ENCODE results near the gene FAM117A.

FAM117A gene

DNA sequence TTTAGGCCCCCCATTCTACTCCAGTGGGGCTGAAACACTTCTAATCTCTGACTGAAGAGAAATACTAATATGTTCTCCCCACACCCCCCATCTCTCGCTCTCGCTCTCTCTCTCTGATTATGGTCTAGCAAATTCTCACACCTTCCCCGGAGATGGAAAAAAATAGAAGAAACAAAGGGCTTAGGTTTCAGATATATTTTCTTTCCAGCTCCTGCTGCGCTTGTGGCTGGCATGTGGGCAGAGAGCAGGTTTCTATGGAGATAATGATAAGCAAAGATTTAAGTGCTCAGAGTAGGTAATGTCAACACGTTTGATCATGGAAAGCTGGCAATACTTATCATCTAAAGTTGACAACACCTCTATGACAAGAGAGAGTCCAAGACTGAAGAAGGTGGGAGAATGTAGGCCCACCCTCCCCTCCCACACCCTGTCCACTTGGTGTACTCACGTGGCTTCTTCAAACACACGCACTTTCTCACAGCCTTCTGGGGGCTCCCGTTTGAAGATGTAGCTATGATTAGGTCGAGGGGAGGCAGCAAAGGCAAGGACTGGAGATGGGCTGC lies 48.1 kb downstream of the FAM117A start:
- FAIRE-seq: no peak
- no peak for DNase-seq (ENCODE audit: extremely low spot score, insufficient read length, low read depth)

- no peak for DNase-seq (ENCODE audit: extremely low spot score, insufficient read length, low read depth)
- FAIRE-seq: no peak
These were observed 48.7 kb downstream of the FAM117A start for GRCh38 chr17:49715216-49715615.

DNA sequence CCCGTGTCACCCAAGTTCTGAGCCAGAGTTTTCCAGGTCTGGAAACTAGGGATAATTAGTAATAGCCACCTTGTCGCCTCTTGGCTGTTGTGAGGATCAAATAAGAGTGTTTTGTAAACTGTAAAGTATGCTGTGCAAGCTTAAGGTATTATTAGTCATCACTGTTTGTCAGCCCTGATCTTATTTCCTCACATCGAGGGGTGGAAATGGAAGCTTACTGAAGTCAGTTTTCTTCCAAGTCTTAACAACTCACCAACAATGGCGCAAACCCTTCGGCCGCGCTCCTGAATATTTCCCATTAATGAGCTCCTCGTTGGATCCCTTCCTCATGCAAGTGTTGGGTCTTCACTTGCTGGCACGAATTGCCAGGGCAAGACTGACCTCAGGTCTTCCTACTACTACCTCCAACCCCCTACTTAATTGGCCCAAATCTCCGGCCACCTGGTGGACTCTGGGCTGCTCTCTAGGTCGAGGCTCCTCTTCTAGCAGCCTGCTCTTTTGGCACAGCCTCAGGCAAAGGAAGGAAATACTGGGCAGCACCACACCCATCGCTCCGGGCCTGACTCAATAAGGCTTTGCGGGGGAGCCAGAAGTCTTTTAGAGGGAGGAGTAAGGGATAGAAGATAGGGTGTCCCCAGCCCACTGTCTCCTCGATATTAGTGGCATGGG lies 55.3 kb downstream of the FAM117A start:
- FAIRE-seq (no peak), DNase-seq (ENCODE audit: extremely low spot score, insufficient read length, low read depth) (no peak)

DNA sequence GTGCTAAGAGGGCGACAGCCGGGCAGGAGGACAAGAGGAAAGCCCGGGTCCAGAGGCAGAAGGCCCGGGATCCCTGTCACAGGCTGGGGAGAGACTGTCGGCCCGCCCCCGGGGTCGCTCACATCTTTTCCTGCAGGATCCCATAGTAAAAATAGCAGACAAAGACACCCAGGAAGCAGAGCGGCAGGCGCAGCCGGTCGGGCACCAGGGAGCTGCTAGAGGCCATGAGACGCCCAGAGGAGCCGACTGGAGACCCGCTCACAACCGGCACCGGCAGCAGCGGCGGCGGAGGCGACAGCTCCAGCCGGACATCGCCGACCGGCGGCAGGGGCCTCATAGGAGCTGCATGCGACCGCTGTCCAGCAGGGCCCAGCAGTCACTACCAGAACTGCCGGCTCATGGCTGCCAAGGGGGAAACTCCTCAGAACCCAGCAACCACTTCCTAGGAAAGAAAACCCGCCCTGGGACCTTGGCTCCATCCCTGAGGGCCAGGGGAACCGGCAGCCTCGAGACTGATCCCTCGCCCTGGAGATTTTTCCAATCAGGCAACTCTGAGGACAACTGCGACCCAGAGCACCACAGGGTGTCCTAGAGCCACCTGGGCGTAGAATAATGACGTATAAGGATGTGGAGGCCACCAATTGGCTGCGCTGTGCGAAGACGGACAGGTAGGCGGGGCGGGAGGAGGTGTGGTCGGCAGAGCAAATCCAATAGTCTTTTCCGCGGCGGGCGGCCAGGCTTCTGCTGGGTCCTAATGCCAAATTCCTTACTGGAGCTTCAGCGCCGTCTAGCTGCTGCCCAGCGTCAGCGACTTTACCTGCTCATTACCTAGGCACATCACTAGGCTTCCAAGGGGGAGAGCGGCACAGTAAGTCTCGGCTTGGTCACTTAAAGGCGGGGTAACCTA lies 56.1 kb downstream of the FAM117A start, which contains the start of gene SLC35B1:
SLC35B1 (minus strand) TSS at position 357 of the 907 bp plus-strand sequence; CDS start at position 226, 131 bp downstream.
- peak; percentile 99 for DNase-seq (ENCODE audit: extremely low spot score, insufficient read length, low read depth)
- peak; percentile 97 for FAIRE-seq

- FAIRE-seq (no peak), DNase-seq (ENCODE audit: extremely low spot score, insufficient read length, low read depth) (no peak)
These were observed 56.7 kb downstream of the FAM117A start for GRCh38 chr17:49707246-49707607.

DNA sequence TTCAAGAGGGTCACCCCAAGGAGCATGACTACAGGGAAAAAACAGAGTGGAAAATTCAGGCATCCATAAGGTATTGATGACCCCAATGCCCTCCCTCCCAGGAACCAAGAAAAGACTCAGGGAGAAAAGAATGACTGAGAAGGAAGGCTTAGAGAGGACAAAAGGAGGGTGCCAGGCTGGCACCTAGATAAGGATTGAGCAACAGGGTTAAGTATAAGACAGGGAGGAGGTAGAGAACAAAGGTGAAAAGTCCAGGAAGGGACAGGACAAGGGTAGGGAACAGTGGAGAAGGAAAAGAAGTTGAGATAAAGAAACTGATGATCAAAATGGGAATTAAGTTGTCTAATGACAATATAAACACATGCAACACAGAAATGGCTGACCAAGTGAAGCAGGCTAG lies 58.7 kb downstream of the FAM117A start:
- DNase-seq (ENCODE audit: extremely low spot score, insufficient read length, low read depth) (no peak), FAIRE-seq (no peak)

DNA sequence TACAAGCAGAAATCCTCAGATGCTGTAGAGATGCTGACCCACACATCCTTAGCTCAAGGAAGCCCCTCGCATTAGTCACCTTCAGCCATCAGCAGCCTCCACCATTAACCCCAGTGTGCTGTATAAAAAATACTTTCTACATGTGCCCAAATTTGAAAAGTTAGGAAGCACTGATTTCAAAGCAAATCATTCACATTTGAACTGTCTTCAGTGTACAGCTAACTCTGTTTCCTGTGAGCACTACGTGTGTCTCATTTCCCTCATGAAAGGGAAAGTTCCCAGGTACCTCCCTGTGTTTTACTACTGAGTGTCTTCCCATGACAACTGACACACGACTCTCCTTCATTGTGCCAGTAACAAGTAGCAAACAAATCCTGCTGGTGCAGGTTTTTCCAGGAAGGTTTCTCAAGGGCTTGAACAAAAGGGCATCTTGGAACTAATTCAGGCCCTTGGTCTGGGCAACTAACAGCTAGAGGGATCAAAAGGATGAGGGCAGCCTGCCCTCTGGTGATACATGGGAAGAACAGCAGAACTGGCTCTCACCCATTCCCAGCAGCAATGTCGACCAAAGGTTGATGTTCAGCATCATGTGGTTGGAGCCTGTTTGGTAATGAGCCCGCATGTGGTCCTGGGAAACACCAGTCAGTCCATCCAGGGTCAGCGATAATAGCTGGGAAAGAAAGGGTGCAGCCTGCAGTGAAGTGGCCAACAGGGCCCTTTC lies 60.2 kb downstream of the FAM117A start:
- DNase-seq (ENCODE audit: extremely low spot score, insufficient read length, low read depth): no peak
- FAIRE-seq: no peak

DNA sequence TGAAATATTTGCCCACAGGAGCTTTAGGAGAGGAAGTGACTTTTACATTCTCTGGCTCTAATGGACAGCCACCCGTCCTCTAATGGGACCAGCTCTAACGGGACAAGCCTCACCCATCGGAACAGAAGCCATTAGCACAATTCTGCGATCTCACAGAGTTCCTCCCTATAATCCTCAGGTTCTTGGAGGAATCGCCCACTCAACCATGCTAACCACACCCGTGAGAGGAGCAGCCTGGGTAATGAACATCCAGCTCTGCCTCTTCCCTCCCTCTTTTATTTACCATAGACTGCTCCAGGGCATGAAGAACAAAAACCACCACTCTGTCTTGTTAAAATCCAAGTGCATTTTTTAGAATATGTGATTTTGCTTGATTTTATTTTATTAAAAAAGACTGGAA lies 63.0 kb downstream of the FAM117A start:
- FAIRE-seq (no peak), DNase-seq (ENCODE audit: extremely low spot score, insufficient read length, low read depth) (no peak)

GRCh38 chr17:49699966-49700575 lies 63.9 kb downstream of the FAM117A start:
- FAIRE-seq: no peak

DNA sequence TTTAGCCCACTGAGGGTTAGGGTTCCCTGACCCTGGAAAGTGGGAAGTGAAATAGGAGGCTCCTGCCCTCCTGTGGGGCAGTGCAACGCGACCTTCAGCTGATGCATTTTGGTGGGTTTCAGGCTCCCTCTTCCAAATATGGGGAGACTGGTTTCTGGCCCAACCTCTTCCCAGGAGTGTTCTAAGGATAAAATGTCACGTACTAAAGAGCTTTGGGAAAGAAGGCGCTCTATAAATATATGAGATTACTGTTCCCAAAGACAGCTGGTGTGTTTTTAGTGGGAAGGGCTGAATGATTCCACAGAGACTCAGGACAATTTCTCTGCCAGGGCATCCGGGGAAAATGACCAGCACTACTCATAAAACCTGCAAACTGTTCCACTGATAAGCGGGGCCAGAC lies 65.9 kb downstream of the FAM117A start:
- DNase-seq (ENCODE audit: extremely low spot score, insufficient read length, low read depth): no peak
- no peak for FAIRE-seq

More at GRCh38 chr17:49699966-49700575, 63.9 kb downstream of the FAM117A start:
- DNase-seq (ENCODE audit: extremely low spot score, insufficient read length, low read depth): no peak

DNA sequence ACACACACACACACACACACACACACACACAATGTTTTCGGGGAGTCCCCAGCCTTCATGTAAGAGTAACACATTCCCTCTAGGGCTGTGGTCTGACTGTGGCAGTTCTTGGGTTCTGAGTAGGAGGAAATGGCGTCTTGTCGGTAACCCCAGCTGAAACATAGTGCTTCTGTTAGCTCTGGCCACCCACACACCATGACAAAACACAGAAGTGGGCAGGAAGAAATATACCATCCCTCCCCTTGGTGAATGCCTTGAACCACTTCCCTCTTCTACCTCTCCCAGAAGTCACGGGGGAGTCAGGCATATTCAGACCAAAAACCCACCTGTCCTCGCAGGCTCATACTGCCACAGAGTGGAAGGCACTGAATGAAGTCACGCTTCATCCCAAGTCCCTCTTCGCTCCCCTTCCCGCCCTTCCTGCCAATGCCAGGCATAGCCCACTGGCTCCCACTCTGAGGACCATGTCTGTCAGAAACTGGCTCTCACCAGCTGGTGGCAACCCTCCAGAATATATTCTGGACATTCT lies 67.6 kb downstream of the FAM117A start:
- FAIRE-seq: peak; percentile 83
- DNase-seq (ENCODE audit: extremely low spot score, insufficient read length, low read depth): peak; percentile 36

- FAIRE-seq (no peak), DNase-seq (ENCODE audit: extremely low spot score, insufficient read length, low read depth) (no peak)
These were observed 68.2 kb downstream of the FAM117A start for GRCh38 chr17:49695698-49696232.

DNA sequence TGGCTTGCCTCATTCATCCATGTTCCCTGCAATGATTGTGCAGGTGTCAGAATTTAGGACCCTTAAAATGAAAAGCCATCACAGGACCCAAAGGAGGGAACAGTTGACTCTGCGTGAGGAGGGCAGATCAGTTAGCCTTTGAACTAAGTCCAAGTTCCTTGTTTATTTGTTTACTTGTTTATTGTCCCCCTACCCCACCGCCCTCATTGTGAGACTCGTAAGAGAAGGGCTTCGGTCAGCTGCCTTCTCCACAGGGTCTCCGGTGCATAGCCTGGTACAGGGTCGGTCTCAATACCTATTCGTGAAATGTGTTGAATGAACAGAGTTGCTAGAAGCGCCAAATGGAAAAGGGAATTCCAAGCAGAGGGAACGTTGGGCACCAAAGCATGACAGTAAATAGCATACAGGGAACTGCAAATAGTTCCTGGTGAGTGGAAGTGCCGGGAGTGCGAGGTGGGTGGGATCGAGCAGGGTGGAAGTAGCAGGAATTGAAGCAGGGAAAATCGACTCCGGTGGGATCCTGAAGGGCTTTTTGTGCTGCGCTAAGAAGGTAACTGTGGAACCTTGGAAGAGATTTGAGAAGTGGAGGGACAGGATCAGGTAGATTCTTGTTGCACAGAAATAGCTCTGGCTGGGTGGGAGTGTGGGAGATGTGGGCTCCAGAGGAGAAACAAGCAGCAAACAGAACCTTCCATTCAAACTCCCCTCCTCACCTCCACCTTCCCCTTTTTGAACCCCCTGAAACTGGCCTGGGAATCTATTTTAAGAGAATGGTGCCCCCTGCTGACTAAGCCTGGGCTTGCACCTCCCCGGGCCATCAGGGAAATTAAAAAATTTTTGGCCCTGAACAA lies 68.9 kb downstream of the FAM117A start:
- FAIRE-seq: peak; percentile 75

GRCh38 chr17:49692751-49693150 lies 71.2 kb downstream of the FAM117A start:
- no peak for DNase-seq (ENCODE audit: extremely low spot score, insufficient read length, low read depth)
- no peak for FAIRE-seq

More for the DNA sequence above, 68.9 kb downstream of the FAM117A start:
- no peak for DNase-seq (ENCODE audit: extremely low spot score, insufficient read length, low read depth)

DNA sequence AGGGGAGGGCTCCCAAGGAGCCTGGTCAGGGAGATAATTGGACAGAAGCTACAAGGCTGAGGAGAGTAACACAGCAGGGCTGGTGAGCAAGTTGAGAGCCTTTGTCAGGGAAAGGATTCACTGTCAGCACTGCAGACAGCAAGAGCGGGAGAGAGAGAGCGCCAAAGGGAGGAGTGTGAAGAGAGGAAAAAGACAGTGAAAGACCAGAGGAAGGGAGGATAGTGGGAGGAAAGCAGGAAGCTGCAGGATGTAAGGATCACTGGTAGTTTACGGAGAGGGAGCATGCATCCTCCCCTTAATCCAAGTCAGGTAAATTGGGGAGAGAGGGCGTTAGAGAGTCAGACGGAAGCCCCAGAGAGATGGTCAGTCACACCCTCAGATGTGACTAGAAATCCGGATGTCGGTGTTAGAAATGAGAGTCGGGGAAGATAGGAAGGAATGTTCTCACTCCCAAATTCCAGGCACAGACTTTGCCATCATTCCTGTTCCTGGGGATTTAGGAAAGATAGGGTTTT lies 72.2 kb downstream of the FAM117A start:
- no peak for DNase-seq (ENCODE audit: extremely low spot score, insufficient read length, low read depth)
- no peak for FAIRE-seq

DNA sequence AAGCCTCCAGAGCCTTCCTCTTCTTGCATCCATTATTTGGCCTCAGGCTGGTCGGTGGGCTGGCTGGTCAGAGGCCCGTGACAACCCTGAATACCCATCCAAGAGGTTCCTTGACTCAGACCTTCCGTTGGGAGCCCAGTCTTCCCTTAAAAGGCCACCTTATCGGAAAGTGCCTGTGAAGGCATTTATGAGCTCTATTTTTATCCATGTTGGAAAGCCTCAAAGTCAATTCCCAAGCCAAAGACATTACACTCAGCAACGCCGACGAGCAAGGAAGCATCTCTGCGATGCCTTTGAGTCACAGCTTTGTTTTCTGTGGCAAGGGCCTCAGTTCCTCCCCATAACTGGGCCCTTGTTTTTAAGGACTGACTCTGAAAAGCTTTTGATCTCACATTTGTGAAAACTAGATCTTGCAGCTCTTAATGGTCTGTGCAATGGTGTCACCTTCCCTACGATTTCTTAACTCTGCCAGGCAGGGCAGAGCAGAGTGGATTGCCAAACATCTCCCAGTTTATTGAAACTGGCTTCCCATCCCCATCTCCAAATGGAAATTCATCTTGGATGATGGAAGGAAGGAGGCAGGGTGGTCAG lies 72.8 kb downstream of the FAM117A start:
- DNase-seq (ENCODE audit: extremely low spot score, insufficient read length, low read depth): no peak
- FAIRE-seq: no peak

DNA sequence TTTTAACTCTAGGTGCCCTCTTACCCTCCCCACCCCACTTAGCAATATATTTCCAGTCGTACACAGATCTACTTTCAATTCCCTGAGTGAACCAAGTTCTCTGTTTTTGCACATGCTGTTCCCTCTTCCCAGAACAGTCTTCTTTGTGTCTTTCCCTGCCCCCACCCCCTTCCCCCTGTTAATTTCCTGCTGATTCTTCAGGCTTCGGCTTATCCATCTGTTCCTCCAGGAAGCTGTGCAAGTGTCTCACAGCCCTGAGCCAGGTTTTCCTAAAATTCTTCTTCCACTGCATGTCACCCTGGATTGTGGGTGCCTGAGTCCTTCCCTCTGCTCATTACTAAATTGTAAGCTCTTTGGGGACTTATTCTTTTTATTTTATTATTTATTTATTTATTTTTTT lies 73.7 kb downstream of the FAM117A start:
- DNase-seq (ENCODE audit: extremely low spot score, insufficient read length, low read depth) (no peak), FAIRE-seq (no peak)

- FAIRE-seq: no peak
- DNase-seq (ENCODE audit: extremely low spot score, insufficient read length, low read depth): no peak
These were observed 75.1 kb downstream of the FAM117A start for GRCh38 chr17:49688848-49689247.
